ENCODE results near the gene ZNF236. TPM values are rescaled to one million over a fixed set of nuclear protein-coding genes. Genes with fewer than 3 reads are reported as not detected.

The ZNF236 gene
- total and polyA plus RNA-seq, 2 experiments from 2014 or later = 7.4 to 8.2 TPM

DNA sequence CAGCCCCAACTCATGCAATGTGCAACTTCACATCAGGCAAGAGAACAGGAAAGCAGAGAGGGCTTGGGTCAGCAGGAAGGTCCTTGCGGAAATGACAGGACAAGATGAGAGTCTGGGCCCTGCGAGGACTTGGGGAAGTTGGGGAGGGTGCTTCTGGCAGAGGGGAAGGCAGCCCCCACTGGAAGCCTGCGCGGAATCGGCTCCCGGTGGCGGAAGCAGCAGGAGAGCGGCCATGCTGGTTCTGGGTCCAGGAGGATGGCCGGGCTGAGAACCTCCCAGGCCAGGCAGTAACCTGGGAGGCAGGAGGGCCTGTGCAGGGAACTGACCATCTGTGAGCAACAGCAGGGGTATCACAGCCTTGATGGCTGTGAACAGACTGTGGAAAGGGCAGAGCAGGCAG lies 197.3 kb downstream of the ZNF236 start:
- Histone ChIP-seq H3K4me2 (no peak overlapping the region), H4K20me1 (ENCODE audit: insufficient read depth, poor library complexity, severe bottlenecking) (no peaks in the 10 kb centered on the region), H3K36me3 (replicated peaks; ENCODE audit: insufficient read depth, low read depth) (no peaks in the 10 kb centered on the region), H2AFZ (no peak overlapping the region), H3K9me3 (ENCODE audit: low read depth) (no peaks in the 10 kb centered on the region), H3K27me3 (no peaks in the 10 kb centered on the region), H3K9me2 (replicated peaks; ENCODE audit: insufficient read depth) (no peaks in the 10 kb centered on the region), H3K79me2 (no peaks in the 10 kb centered on the region), H3K27ac (no peak overlapping the region), H3K4me1 (ENCODE audit: insufficient read depth) (no peaks in the 10 kb centered on the region), H3K4me3 (no peak overlapping the region)
- no peak for TF ChIP-seq EZH2phosphoT487 (IDR thresholded peaks at IDR 0.05; ENCODE audit: low read depth, severe bottlenecking, unreplicated experiment)
- no peak for TF ChIP-seq EZH2 (IDR thresholded peaks at IDR 0.05; ENCODE audit: borderline replicate concordance)
- TF ChIP-seq, protein P1, sequence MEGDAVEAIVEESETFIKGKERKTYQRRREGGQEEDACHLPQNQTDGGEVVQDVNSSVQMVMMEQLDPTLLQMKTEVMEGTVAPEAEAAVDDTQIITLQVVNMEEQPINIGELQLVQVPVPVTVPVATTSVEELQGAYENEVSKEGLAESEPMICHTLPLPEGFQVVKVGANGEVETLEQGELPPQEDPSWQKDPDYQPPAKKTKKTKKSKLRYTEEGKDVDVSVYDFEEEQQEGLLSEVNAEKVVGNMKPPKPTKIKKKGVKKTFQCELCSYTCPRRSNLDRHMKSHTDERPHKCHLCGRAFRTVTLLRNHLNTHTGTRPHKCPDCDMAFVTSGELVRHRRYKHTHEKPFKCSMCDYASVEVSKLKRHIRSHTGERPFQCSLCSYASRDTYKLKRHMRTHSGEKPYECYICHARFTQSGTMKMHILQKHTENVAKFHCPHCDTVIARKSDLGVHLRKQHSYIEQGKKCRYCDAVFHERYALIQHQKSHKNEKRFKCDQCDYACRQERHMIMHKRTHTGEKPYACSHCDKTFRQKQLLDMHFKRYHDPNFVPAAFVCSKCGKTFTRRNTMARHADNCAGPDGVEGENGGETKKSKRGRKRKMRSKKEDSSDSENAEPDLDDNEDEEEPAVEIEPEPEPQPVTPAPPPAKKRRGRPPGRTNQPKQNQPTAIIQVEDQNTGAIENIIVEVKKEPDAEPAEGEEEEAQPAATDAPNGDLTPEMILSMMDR (IDR thresholded peaks at IDR 0.05; ENCODE audit: poor library complexity) = no peak
- no peak for DNase-seq (ENCODE audit: low spot score)
- WGBS (ENCODE audit: low lambda C conversion rate, missing lambda C conversion rate) = 92% methylated on average over 9 of the region's 9 CpGs

Small RNAs within 50 kb of the gene (small RNA-seq; reads per million reads assigned to genes)
- gene RF00017 = not detected
- not detected for gene RNU6-346P
